HTERT RPE-1 (cell line): Measurements from ENCODE around the gene PCDHGB1.
"Not testable (repeated sequence)": the region's sequence is repeated elsewhere in the genome, so short reads cannot be mapped to it uniquely, and the experiment has no call there.

Experiments used
- in situ Hi-C: fragments of 300-500 bp; cut with MboI; formaldehyde crosslinking; loops from 4 replicates; pipeline ENCODE4 v1.14.3; 2020; ENCODE audit warnings: low sequenced_read_pairs

Gene PCDHGB1

GRCh38 chr5:141345327-141345726 lies 4.6 kb upstream of the PCDHGB1 start:
- in situ Hi-C loops: no loop called here

- in situ Hi-C loops: not testable (repeated sequence)
Measured at GRCh38 chr5:141346017-141346416, 3.9 kb upstream of the PCDHGB1 start.

- in situ Hi-C loops: no loop called here
Measured at GRCh38 chr5:141351591-141351990, 1.7 kb downstream of the PCDHGB1 start.

- in situ Hi-C loops: no loop called here
Measured at GRCh38 chr5:141354900-141355469, 5.1 kb downstream of the PCDHGB1 start, which contains the start of gene PCDHGA4. TSS of gene PCDHGA4 (plus strand) at chr5:141355021. CDS start at chr5:141355108, 87 bp downstream.

GRCh38 chr5:141355641-141356040 lies 5.7 kb downstream of the PCDHGB1 start:
- in situ Hi-C loops: no loop called here

- in situ Hi-C loops: no loop called here
Measured at GRCh38 chr5:141356133-141356532, 6.2 kb downstream of the PCDHGB1 start.

- in situ Hi-C loops: no loop called here
Measured at GRCh38 chr5:141356950-141357349, 7.1 kb downstream of the PCDHGB1 start.

GRCh38 chr5:141359790-141360426 lies 10.0 kb downstream of the PCDHGB1 start, which contains the start of gene PCDHGB2:
TSS of gene PCDHGB2 (plus strand) at chr5:141359994. CDS start at chr5:141360136, 142 bp downstream.
- in situ Hi-C loops: no loop called here

- in situ Hi-C loops: no loop called here
Measured at GRCh38 chr5:141360685-141361084, 10.8 kb downstream of the PCDHGB1 start.

GRCh38 chr5:141362719-141363118 lies 12.8 kb downstream of the PCDHGB1 start:
- in situ Hi-C loops: no loop called here

- in situ Hi-C loops: no loop called here
Measured at GRCh38 chr5:141363952-141364660, 14.2 kb downstream of the PCDHGB1 start, which contains the start of gene PCDHGA5. TSS of gene PCDHGA5 (plus strand) at chr5:141364162. CDS start at chr5:141364331, 169 bp downstream.

- in situ Hi-C loops: no loop called here
Measured at GRCh38 chr5:141366016-141366896, 16.4 kb downstream of the PCDHGB1 start.

GRCh38 chr5:141369994-141370848 lies 20.3 kb downstream of the PCDHGB1 start, which contains the start of gene PCDHGB3:
TSS of gene PCDHGB3 (plus strand) at chr5:141370242. CDS start at chr5:141370395, 153 bp downstream.
- in situ Hi-C loops: no loop called here

GRCh38 chr5:141371572-141372475 lies 21.9 kb downstream of the PCDHGB1 start:
- in situ Hi-C loops: no loop called here

GRCh38 chr5:141373673-141374317 lies 23.9 kb downstream of the PCDHGB1 start, which contains the start of gene PCDHGA6:
TSS of gene PCDHGA6 (plus strand) at chr5:141373891. CDS start at chr5:141374084, 193 bp downstream.
- in situ Hi-C loops: no loop called here

- in situ Hi-C loops: no loop called here
Measured at GRCh38 chr5:141374627-141375026, 24.7 kb downstream of the PCDHGB1 start.

- in situ Hi-C loops: not testable (repeated sequence)
Measured at GRCh38 chr5:141375444-141376155, 25.7 kb downstream of the PCDHGB1 start.
